SU-DHL-6 (cell line): ENCODE measurements around the gene BCKDHB.

ENCODE experiments used
- EZH2phosphoT487 ChIP-seq: fragments of 200-600 bp; sonication (generic), shearing (Covaris generic); conservative IDR thresholded peaks from 2 replicates; pipeline ENCODE4 v1.6.1; 2018; ENCODE audit warnings: mild to moderate bottlenecking, antibody characterized with exemption, low read length, moderate library complexity, mixed read lengths
- TF ChIP-seq, protein P1 (sequence below): fragments of 200-600 bp; sonication (generic); IDR thresholded peaks from one replicate; pipeline ENCODE4 v1.5.1; 2017; ENCODE audit warnings: antibody characterized with exemption, mild to moderate bottlenecking, low read length, moderate library complexity; ENCODE audit not compliant: insufficient read depth, poor library complexity, severe bottlenecking

DNA sequence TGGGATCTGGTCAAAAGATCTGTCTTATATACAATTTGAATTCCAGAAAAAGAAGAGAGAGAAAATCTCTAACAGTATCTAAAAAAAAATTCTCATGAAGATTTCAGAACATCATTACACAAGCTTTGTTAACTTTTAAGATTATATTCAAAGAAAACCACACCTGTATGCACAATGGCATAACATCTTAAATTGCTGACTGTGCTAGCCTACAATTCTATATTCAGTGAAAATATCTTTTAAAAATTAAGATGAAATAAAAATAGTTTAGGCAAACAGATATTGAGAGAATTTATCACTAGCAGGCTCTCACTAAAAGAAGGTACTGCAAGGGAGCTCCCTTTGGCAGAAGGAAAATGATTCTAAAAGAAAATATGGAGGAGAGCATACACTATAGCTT, 100.3 kb downstream of the BCKDHB start:
- TF ChIP-seq, protein P1, sequence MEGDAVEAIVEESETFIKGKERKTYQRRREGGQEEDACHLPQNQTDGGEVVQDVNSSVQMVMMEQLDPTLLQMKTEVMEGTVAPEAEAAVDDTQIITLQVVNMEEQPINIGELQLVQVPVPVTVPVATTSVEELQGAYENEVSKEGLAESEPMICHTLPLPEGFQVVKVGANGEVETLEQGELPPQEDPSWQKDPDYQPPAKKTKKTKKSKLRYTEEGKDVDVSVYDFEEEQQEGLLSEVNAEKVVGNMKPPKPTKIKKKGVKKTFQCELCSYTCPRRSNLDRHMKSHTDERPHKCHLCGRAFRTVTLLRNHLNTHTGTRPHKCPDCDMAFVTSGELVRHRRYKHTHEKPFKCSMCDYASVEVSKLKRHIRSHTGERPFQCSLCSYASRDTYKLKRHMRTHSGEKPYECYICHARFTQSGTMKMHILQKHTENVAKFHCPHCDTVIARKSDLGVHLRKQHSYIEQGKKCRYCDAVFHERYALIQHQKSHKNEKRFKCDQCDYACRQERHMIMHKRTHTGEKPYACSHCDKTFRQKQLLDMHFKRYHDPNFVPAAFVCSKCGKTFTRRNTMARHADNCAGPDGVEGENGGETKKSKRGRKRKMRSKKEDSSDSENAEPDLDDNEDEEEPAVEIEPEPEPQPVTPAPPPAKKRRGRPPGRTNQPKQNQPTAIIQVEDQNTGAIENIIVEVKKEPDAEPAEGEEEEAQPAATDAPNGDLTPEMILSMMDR = no peak
- no peak for TF ChIP-seq EZH2phosphoT487
